Measurements from ENCODE around the gene SH2D3A.

DNA sequence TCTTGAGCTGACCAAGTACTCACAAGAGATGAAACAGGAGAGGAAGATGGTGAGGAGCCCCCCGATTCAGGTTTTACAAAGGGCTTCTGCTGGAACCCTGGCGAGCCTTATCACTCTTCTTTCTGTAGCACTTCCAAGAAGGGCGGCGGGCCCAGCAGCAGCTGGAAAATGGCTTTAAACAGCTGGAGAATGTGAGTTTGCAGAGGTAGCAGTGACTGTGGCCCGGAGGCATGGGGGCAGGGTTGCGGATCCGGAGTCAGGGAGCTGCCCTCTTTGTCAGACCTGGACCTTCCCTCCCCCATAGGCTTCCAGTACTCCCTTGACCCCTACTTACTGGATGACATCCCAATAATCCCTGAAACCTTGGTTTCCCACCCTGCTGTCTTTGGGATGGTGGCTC, 24.2 kb downstream of the SH2D3A start:
- TF ChIP-seq EZH2 (IDR thresholded peaks at IDR 0.05; ENCODE audit: borderline replicate concordance, insufficient read depth, low read depth, low read length, poor library complexity, severe bottlenecking) = no peak
- TF ChIP-seq, protein P1, sequence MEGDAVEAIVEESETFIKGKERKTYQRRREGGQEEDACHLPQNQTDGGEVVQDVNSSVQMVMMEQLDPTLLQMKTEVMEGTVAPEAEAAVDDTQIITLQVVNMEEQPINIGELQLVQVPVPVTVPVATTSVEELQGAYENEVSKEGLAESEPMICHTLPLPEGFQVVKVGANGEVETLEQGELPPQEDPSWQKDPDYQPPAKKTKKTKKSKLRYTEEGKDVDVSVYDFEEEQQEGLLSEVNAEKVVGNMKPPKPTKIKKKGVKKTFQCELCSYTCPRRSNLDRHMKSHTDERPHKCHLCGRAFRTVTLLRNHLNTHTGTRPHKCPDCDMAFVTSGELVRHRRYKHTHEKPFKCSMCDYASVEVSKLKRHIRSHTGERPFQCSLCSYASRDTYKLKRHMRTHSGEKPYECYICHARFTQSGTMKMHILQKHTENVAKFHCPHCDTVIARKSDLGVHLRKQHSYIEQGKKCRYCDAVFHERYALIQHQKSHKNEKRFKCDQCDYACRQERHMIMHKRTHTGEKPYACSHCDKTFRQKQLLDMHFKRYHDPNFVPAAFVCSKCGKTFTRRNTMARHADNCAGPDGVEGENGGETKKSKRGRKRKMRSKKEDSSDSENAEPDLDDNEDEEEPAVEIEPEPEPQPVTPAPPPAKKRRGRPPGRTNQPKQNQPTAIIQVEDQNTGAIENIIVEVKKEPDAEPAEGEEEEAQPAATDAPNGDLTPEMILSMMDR (IDR thresholded peaks at IDR 0.05) = no peak

All from B cell (primary cell).